B cell (primary cell): ENCODE data around the gene GAD2. TPM values are rescaled to one million over a fixed set of nuclear protein-coding genes. Genes with fewer than 3 reads are reported as not detected.

ENCODE experiments used
- ATAC-seq: fragments of 200-7000 bp; cut with Tn5 transposase; one replicate; pipeline ENCODE4 v1.10.0; 2021; ENCODE audit warnings: low read depth, mild to moderate bottlenecking, moderate number of reproducible peaks, moderate library complexity
- CTCF ChIA-PET: fragments of 350-600 bp; sonication (Branson Sonifier 250); formaldehyde crosslinking; loops from one replicate; lab custom pipeline; 2021; ENCODE audit warnings: antibody characterized with exemption, inconsistent platforms; lab: Charles Lee
- POLR2A ChIA-PET: fragments of 350-600 bp; sonication (Branson Sonifier 250); formaldehyde crosslinking; loops from one replicate; lab custom pipeline; 2021; ENCODE audit warnings: antibody characterized with exemption; lab: Charles Lee
- DNase-seq: peaks from one replicate; pipeline ENCODE4 v3.0.0; 2013
- H2AFZ ChIP-seq: 2 replicates; pipeline ENCODE4 v1.6.1; 2012; ENCODE audit warnings: mild to moderate bottlenecking, low read depth, low read length; ENCODE audit not compliant: insufficient read depth, poor library complexity, severe bottlenecking
- H3K27ac ChIP-seq, 2 donors: 1 replicate in 1 of 2; 2 replicates in 1 of 2; pipeline ENCODE4 v1.5.1; 2012 to 2013; ENCODE audit warnings: low read length in 2 of 2, mild to moderate bottlenecking in 2 of 2, moderate library complexity in 1 of 2
- H3K27me3 ChIP-seq, 4 experiments: fragments of 200-600 bp in 1 of 4; sonication (generic) in 1 of 4; replicated peaks in 1 of 4; 1 replicate in 2 of 4; 2 replicates in 2 of 4; pipeline versions ENCODE4 v1.6.1 to v1.7.0; 2013 to 2016; ENCODE audit warnings: low read length in 3 of 4, mild to moderate bottlenecking in 2 of 4, mixed read lengths in 1 of 4, moderate library complexity in 1 of 4; ENCODE audit not compliant: insufficient read depth in 4 of 4, control insufficient read depth in 3 of 4; ENCODE audit errors: control extremely low read depth in 1 of 4
- H3K36me3 ChIP-seq, 2 experiments: replicated peaks in 1 of 2; 1 replicate in 1 of 2; 2 replicates in 1 of 2; pipeline versions ENCODE4 v1.6.1 to v1.7.1; 2013; ENCODE audit warnings: low read length in 1 of 2; ENCODE audit not compliant: insufficient read depth in 2 of 2, control insufficient read depth in 1 of 2; ENCODE audit errors: control extremely low read depth in 1 of 2, extremely low read depth in 1 of 2
- H3K4me1 ChIP-seq, 2 donors: fragments of 200-600 bp in 1 of 2; sonication (generic) in 1 of 2; 1 replicate in 1 of 2; 2 replicates in 1 of 2; pipeline versions ENCODE4 v1.5.1 to v1.6.1; 2013 to 2017; ENCODE audit warnings: low read length in 2 of 2; ENCODE audit not compliant: control insufficient read depth in 2 of 2, insufficient read depth in 2 of 2
- H3K4me2 ChIP-seq: replicated peaks from 2 replicates; pipeline ENCODE3; 2012; ENCODE audit warnings: mild to moderate bottlenecking, low read depth, low read length; ENCODE audit not compliant: poor library complexity, severe bottlenecking
- H3K4me3 ChIP-seq, 5 experiments: fragments of 200-600 bp in 1 of 5; sonication (generic) in 1 of 5; 1 replicate in 3 of 5; 2 replicates in 2 of 5; pipeline versions ENCODE4 v1.5.1 to v1.7.0; 2011 to 2016; ENCODE audit warnings: low read length in 4 of 5, mild to moderate bottlenecking in 4 of 5, low read depth in 2 of 5, control low read depth in 1 of 5, moderate library complexity in 1 of 5; ENCODE audit not compliant: insufficient read depth in 1 of 5; ENCODE audit errors: control extremely low read depth in 1 of 5, extremely low read depth in 1 of 5
- H3K79me2 ChIP-seq: fragments of 200-600 bp; sonication (generic); one replicate; pipeline ENCODE4 v1.6.0; 2016; ENCODE audit warnings: low read length; ENCODE audit not compliant: control insufficient read depth, insufficient read depth
- H3K9ac ChIP-seq: fragments of 200-600 bp; sonication (generic); 2 replicates; pipeline ENCODE4 v1.6.1; 2017; ENCODE audit warnings: mild to moderate bottlenecking, low read length, moderate library complexity
- H3K9me3 ChIP-seq, 3 donors: one replicate each; pipeline versions ENCODE4 v1.6.1 to v1.7.1; 2013; ENCODE audit warnings: low read length in 2 of 3; ENCODE audit not compliant: control insufficient read depth in 2 of 3, insufficient read depth in 1 of 3; ENCODE audit errors: control extremely low read depth in 1 of 3
- H4K20me1 ChIP-seq: 2 replicates; pipeline ENCODE4 v1.6.0; 2012; ENCODE audit warnings: mild to moderate bottlenecking, low read length; ENCODE audit not compliant: insufficient read depth, control insufficient read depth, poor library complexity, severe bottlenecking
- H3K27ac Mint-ChIP-seq: one replicate; pipeline ENCODE4 v1.8.0; 2021; ENCODE audit warnings: mixed read lengths
- H3K27me3 Mint-ChIP-seq: one replicate; pipeline ENCODE4 v1.8.0; 2021; ENCODE audit warnings: mixed read lengths
- H3K4me1 Mint-ChIP-seq: one replicate; pipeline ENCODE4 v1.8.0; 2021; ENCODE audit warnings: mixed read lengths
- H3K4me3 Mint-ChIP-seq: one replicate; pipeline ENCODE4 v1.8.0; 2021; ENCODE audit warnings: mixed read lengths
- H3K9me3 Mint-ChIP-seq: one replicate; pipeline ENCODE4 v1.8.0; 2022; ENCODE audit warnings: mixed read lengths; ENCODE audit not compliant: insufficient read depth
- CTCF ChIP-seq: fragments of 200-600 bp; IDR thresholded peaks from one replicate; pipeline ENCODE4 v1.8.0; 2022; ENCODE audit warnings: antibody characterized with exemption, mild to moderate bottlenecking
- EZH2 ChIP-seq: IDR thresholded peaks from 2 replicates; pipeline ENCODE4 v1.6.1; 2012; ENCODE audit warnings: borderline replicate concordance, low read depth, mild to moderate bottlenecking, moderate library complexity, low read length; ENCODE audit not compliant: insufficient read depth, poor library complexity, severe bottlenecking
- WGBS: methylation state at CpG from one replicate; pipeline ENCODE4 v1.1.5; 2013; ENCODE audit warnings: missing lambda C conversion rate; ENCODE audit not compliant: insufficient coverage; 5-methylcytosine and 5-hydroxymethylcytosine counted together
- intact Hi-C: fragments of 100-400 bp; cut with micrococcal nuclease; formaldehyde crosslinking; loops from one replicate; pipeline ENCODE4 v1.10.0; 2022
- polyA plus RNA-seq: library from polyadenylated mRNA; depleted of rRNA; stranded (reverse); fragments of >200 nt; gene quantifications from 2 replicates; pipeline ENCODE4 v1.2.3, GENCODE V29; 2012
- total RNA-seq, 2 donors: library from RNA; stranded (reverse); fragments of 120-200 nt in 1 of 2; gene quantifications; 1 replicate in 1 of 2; 2 replicates in 1 of 2; pipeline versions ENCODE4 v1.2.3 to v1.2.4, GENCODE V29; 2013 to 2022

Gene GAD2
- total and polyA plus RNA-seq, 2 donors (not counting 1 experiment from before 2014, with no cell fraction given), result not detected

- ChIA-PET POLR2A (no interaction called here), CTCF (no interaction called here)
- Mint-ChIP-seq H3K4me1 (no peaks in the 10 kb centered on the region), H3K27me3 (peaks cover 37% of the 10 kb centered on the region), H3K9me3 (no peaks in the 10 kb centered on the region), H3K4me3 (no peak overlapping the region), H3K27ac (no peak overlapping the region)
- DNase-seq (no peak), ATAC-seq (no peak)
- Histone ChIP-seq H3K9ac (no peak overlapping the region), H3K4me2 (no peak overlapping the region), H3K4me1 (no peaks in the 10 kb centered on the region), H3K27me3 (peaks cover 0 to 9% (median 0%) of the 10 kb centered on the region in 4 experiments), H3K36me3 (no peaks in the 10 kb centered on the region), H3K4me3 (no peak overlapping the region), H3K79me2 (no peaks in the 10 kb centered on the region), H4K20me1 (no peaks in the 10 kb centered on the region), H3K9me3 (no peaks in the 10 kb centered on the region), H3K27ac (no peak overlapping the region), H2AFZ (no peak overlapping the region)
- intact Hi-C loops, result no loop called here
- TF ChIP-seq CTCF, result no peak
- TF ChIP-seq EZH2, result no peak
- WGBS, result 80% methylated on average over 3 of the region's 4 CpGs
Observed at GRCh38 chr10:26290236-26290635, 73.7 kb downstream of the GAD2 start.

GRCh38 chr10:26291721-26292480 lies 75.3 kb downstream of the GAD2 start:
- Histone ChIP-seq H3K27me3 (peaks cover 0 to 9% (median 0%) of the 10 kb centered on the region in 4 experiments), H3K27ac (no peak overlapping the region), H3K36me3 (no peaks in the 10 kb centered on the region), H3K9me3 (no peaks in the 10 kb centered on the region), H3K4me2 (no peak overlapping the region), H3K4me3 (no peak overlapping the region), H3K79me2 (no peaks in the 10 kb centered on the region), H3K4me1 (no peaks in the 10 kb centered on the region), H3K9ac (no peak overlapping the region), H4K20me1 (no peaks in the 10 kb centered on the region), H2AFZ (no peak overlapping the region)
- intact Hi-C loops, result no loop called here
- H3K27me3 Mint-ChIP-seq, result peaks cover 28% of the 10 kb centered on the region
- H3K4me3 Mint-ChIP-seq, result no peak overlapping the region
- TF ChIP-seq CTCF, result no peak
- no peak for TF ChIP-seq EZH2
- WGBS, result 67% methylated on average over 7 of the region's 13 CpGs
- ChIA-PET CTCF (no interaction called here), POLR2A (no interaction called here)
- DNase-seq (no peak), ATAC-seq (no peak)
- H3K4me1 Mint-ChIP-seq, result no peaks in the 10 kb centered on the region
- no peak overlapping the region for H3K27ac Mint-ChIP-seq
- no peaks in the 10 kb centered on the region for H3K9me3 Mint-ChIP-seq
